Islet precursor cell (in vitro differentiated cells): Measurements from ENCODE around the gene OGFOD3.
"Not testable (repeated sequence)": the region's sequence is repeated elsewhere in the genome, so short reads cannot be mapped to it uniquely, and the experiment has no call there.

Source experiments
- DNase-seq: peaks from one replicate; pipeline ENCODE4 v3.0.0-alpha.2; 2018

Gene OGFOD3

DNA sequence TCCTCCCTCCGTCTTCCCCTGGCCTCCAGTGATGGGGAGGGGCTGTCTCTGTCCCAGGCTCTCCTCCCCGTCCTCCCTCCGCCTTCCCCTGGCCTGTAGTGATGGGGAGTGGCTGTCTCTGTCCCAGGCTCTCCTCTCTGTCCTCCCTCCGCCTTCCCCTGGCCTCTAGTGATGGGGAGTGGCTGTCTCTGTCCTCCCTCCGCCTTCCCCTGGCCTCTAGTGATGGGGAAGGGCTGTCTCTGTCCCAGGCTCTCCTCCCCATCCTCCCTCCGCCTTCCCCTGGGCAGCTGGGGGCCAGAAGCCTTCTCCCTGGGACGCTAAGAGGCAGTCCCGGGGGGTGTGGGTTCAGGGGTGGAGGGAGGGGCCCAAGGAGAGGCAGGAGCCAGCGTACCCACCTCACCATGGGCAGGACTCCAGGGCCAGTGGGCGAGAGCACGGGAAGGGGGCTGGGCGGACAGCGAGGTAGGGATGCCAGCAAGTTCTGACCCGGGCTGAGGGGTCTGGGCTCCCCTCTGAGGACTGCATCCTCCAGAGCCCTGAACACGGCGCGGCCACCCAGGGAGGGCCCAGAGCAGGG lies 32.0 kb downstream of the OGFOD3 start:
- no peak for DNase-seq

GRCh38 chr17:82385559-82386254 lies 32.7 kb downstream of the OGFOD3 start:
- no peak for DNase-seq

GRCh38 chr17:82384730-82385481 lies 33.5 kb downstream of the OGFOD3 start:
- no peak for DNase-seq

DNA sequence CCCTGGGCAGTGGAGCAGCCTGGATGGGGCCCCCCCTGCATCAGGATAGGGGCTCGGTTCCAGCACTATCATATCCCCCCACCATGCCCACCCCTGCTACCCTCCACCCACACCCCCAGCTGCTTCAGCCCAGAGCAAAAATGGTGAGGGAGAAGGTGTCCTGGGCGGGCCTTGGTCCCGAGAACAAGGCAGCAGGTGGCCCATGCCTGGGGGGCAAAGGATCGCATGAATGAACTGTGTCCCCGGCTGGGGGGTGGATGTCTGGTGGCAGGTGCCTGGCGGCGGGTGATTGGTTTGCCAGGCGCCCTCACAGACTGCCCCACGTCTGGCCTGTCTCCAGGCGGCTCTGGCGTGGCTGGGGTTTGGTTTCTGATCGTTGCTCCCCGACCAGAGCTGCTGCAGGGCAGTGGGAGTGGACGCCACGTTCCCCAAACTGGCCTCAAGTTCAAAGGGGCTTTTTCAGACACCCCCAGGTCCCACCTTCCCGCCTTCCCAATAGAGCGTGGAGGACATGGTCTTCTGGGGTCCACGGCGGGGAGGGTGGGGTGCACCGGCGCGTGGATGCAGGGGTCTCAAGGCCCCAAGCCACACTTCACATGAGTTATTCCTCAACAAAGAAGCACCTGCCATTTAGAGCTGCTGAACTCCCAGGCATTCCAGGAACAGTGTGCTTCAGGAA lies 34.2 kb downstream of the OGFOD3 start:
- no peak for DNase-seq

GRCh38 chr17:82383411-82383810 lies 35.0 kb downstream of the OGFOD3 start:
- no peak for DNase-seq

DNA sequence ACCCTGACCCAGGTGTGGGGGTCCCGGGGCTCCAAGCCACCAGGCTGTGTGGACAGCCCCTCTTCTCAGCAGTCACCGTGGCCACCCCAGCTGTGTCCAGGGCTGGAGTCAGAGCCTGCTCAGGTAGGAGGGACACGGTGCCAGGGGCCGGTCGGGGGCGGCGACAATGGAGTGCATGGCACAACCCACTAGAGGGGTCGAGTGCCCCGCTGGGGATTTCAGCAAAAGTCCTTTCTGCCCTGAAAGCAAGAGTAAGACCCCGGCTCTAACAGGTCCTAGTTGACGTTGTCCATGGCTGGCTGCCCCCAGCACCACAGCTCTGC lies 35.5 kb downstream of the OGFOD3 start:
- no peak for DNase-seq

DNA sequence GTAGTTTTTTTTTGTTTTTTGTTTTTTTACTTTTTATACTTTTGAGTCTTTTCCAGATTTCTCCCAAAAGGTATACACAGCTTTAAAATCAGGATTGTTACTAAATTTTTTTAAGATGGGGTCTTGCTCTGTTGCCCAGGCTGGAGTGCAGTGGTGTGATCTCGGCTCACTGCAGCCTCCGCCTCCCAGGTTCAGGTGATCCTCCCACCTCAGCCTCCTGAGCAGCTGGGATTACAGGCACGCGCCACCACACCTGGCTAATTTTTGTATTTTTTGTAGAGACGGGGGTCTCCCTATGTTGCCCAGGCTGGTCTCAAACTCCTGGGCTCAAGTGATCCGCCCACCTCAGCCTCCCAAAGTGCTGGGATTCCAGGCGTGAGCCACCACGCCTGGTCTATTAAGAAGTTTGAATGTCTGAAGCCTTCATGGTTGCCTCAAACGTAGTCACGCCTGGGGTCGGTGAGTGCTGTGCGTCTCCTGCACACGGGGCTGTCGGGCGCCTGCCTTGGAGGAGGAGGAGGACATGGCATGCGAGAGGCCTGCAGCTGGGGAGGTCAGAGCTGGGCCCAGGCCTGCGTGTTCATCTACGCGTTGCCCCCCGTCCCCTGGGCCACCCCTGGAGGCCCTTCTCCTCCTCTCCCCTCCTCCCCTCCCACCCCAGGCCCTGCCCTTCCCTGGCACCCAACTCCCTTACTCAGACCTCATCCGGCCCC lies 36.0 kb downstream of the OGFOD3 start:
- DNase-seq, result not testable (repeated sequence)

GRCh38 chr17:82381703-82382009 lies 36.7 kb downstream of the OGFOD3 start:
- not testable (repeated sequence) for DNase-seq

DNA sequence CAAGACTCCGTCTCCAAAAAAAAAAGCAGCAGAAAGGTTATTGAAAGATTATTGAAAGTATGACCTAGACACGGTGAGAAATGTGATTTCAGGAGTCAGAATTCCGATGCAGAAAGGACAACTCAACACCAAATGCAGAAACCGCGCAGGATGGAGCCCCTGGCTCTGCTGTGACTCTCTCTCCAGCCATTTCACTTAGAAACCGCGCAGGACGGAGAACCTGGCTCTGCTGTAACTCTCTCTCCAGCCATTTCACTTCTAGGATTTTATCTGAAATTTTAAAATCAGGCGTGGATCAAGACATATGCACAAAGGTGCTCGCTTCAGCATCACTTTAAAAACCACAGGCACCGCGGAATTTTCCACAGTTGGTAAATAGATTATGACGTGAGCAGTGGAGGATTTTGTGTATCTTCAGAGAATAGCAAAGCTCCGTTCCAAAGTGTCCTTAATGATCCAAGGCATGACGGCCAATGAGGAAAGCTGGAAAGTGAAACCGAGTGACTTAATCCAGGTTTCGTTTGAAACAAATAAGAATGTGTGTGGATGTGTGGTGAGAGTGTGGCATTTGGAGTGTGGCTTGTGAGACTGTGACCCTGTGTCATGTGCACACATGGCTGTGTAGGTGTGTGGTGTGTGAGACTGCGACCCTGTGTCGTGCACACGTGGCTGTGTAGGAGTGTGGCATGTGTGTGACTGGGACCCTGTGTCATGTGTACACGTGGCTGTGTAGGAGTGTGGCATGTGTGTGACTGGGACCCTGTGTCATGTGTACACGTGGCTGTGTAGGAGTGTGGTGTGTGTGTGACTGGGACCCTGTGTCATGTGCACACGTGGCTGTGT lies 37.3 kb downstream of the OGFOD3 start:
- no peak for DNase-seq

DNA sequence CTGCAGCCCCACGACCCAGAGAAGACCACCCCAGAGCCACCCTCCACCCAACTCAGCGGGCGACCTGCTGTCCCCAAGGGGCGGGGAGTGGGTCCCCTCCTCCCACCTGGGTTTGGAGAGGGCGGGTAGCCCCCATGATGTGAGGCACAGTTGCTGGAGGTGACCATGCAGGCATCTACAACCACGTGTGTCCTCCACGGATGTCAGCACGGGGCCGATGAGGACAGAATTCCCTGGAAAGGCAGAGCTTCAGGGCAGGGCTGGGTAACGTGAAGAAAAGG lies 39.7 kb downstream of the OGFOD3 start:
- no peak for DNase-seq

GRCh38 chr17:82377924-82378740 lies 40.3 kb downstream of the OGFOD3 start:
- DNase-seq, result no peak

- DNase-seq, result not testable (repeated sequence)
Observed at GRCh38 chr17:82377294-82377693, 41.1 kb downstream of the OGFOD3 start.

DNA sequence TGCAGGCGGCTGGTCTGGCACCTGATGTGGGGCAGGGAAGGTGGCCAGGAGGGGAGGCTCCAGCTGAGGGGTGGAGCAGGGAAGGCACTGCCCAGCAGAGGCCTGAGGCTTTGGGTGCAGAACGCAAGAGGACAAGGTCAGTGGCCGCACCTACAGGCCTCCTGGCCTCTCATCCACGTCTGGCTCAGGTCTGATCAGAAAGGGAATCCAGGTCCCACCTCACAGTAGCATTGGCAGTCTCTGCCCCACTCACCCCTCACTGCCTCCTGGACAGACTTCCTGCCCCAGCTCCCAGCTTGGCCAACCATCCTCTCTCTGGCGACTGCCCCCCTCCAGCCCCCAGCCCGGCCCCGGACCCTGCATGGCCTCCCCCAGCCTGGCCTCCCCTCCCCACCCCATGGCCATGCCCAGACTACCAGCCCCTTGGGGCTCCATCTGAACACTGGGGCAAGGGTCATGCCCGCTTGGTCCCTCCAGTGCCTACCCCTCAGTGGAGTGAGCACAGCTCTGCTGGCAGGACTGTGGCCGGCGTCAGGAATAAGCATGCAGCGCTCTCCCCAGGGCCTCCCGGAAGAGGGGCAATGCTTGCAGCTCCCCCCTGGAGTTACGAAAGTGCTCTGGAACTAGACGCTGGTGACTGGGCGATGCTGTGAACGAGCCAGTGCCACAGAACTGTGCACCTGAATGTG lies 42.2 kb downstream of the OGFOD3 start:
- DNase-seq, result no peak

DNA sequence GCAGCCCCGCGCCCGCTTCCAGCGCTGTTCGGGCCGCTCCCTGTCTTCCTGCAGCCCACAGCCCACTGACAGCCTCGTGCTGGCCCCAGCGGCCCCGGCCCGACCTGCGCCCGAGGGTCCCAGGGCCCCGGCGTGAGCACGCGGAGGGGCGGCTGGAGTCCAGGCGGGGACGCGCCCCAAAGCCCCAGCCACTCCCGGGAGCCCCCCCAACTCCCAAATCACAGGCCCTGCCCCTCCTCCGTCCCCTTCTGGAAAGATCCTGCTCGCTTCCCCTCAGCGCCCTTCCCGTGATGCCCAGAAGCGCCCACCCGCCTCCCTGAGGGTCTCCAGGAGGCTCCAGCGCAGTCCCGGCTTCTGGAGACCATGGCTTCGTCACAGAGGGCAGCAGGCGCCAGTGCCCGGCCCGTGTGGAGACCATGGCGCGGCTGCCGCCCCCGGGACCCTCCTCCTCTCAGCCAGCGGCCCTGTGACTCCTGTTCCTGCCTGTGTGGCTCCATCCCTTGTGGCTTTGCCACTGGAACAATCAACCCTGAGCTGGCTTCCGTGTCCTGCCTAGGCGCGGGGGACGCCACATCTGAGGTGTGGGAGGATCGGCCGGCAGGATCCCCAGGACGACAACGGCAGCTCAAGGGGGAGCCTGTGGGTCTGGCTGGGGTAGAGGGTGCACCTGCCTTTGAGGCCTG lies 42.9 kb downstream of the OGFOD3 start:
- no peak for DNase-seq

GRCh38 chr17:82374626-82375331 lies 43.6 kb downstream of the OGFOD3 start:
- no peak for DNase-seq

DNA sequence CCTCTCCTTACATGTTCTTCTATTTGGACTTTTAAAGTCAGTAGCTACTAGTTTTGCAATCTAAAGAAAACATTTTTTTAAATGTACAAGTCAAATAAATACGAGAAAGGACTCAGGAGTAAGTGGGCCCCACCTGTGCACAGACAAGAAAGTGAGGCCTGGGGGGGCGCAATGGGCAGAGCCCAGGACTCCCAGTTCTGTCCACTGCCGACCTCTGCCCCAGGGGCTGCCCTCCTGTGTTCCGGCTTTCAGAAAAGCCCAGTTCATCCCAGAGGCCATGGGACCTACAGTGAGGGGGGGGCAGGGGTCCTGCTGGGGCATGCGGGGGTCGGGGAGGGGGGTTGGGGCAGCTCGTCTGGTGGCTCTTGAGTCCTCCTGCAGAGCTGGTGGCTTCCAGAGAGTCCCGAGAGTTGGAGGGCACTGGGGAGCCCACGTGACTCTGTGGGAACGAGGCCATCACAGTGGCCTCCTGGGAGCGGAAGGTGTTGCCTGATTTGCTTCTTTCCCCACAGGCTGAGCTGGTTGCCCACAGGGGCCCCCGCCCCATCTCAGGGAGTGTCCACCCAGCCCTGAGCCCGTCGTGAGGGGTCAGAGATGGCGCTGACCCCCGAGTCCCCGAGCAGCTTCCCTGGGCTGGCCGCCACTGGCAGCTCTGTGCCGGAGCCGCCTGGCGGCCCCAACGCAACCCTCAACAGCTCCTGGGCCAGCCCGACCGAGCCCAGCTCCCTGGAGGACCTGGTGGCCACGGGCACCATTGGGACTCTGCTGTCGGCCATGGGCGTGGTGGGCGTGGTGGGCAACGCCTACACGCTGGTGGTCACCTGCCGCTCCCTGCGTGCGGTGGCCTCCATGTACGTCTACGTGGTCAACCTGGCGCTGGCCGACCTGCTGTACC lies 44.4 kb downstream of the OGFOD3 start:
- no peak for DNase-seq

DNA sequence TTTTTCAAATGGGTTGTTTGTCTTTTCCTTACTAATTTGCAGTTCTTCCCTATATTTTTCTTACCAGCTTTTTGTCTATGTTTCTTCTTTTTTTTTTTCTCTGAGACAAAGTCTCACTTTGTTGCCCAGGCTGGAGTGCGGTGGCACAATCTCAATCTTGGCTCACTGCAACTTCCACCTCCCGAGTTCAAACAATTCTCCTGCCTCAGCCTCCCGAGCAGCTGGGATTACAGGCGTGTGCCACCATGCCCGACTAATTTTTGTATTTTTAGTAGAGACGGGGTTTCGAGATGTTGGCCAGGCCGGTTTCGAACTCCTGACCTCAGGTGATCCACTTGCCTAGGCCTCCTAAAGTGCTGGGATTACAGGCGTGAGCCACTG lies 45.3 kb downstream of the OGFOD3 start:
- not testable (repeated sequence) for DNase-seq

DNA sequence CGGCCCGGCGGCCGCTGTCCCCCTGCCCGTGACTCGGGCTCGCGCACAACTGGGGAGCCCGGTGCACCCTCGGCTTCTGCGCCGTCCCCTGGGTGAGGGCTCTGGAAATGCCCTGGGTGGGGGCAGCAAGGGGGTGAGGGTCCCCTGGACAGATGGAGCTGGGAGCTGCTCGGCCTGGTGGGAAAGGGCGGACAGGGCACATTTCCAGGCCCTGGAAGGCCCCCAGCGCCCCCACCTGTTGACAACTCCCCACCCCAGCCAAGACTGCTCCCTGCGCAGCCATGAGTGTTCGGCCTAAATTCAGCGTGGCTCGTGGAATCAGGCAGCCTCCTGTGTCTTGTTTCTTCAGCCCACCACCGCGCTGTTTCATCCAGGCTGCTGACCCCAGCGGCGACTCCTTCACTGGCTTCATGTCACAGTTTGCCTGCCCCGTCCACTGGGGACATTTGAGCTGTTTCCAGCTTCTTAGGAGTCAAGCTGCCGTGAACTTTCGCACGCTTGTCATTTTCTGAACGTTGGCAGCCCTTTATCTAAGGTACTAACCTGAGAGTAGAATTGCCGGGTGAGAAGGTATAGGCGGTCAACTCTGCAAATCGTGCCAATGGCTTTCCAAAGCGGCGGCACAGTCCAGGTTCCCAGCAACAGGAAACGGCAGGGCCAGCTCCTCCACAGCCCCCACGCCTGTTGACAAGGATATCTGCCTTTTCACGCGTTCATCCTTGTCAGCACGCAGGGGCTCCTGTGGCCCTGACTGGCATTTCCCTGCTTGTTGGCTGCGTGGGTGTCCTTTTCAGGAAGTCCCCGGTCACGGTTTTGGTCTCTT lies 45.9 kb downstream of the OGFOD3 start:
- DNase-seq, result no peak
